Breast epithelium (tissue), 4 donors: ENCODE data around the gene LAMC1. TPM values are rescaled to one million over a fixed set of nuclear protein-coding genes. Genes with fewer than 3 reads are reported as not detected.

ENCODE experiments used
- DNase-seq, 2 donors: peaks; one replicate each; pipeline ENCODE4 v3.0.0-alpha.2; 2019; ENCODE audit warnings: low spot score in 2 of 2
- H3K27ac ChIP-seq, 2 donors: fragments of 200-600 bp; sonication (generic) in 1 of 2; one replicate each; pipeline ENCODE4 v1.5.1; 2016 to 2019; ENCODE audit warnings: mild to moderate bottlenecking in 1 of 2
- H3K27me3 ChIP-seq, 2 donors: fragments of 200-600 bp; sonication (generic) in 1 of 2; one replicate each; pipeline versions ENCODE4 v1.5.1 to v1.6.0; 2017 to 2019; ENCODE audit warnings: control low read depth in 1 of 2, mild to moderate bottlenecking in 1 of 2
- H3K36me3 ChIP-seq: fragments of 200-600 bp; one replicate; pipeline ENCODE4 v1.5.1; 2019
- H3K4me1 ChIP-seq, 2 donors: fragments of 200-600 bp; sonication (generic); one replicate each; pipeline ENCODE4 v1.5.1; 2016 to 2019; ENCODE audit warnings: control low read depth in 1 of 2
- H3K4me3 ChIP-seq, 3 donors: fragments of 200-600 bp; sonication (generic); 1 replicate in 2 of 3; 2 replicates in 1 of 3; pipeline ENCODE4 v1.5.1; 2016 to 2019; ENCODE audit warnings: mild to moderate bottlenecking in 3 of 3, moderate library complexity in 2 of 3
- H3K9me3 ChIP-seq, 2 donors: fragments of 200-600 bp; sonication (generic) in 1 of 2; one replicate each; pipeline ENCODE4 v1.5.1; 2016 to 2019; ENCODE audit warnings: control low read depth in 1 of 2
- POLR2A ChIP-seq: fragments of 450-650 bp; IDR thresholded peaks from one replicate; pipeline ENCODE4 v1.6.1; 2016; ENCODE audit warnings: antibody characterized with exemption, mild to moderate bottlenecking, moderate library complexity
- POLR2AphosphoS5 ChIP-seq, 3 donors: sonication (generic); formaldehyde crosslinking; IDR thresholded peaks; one replicate each; pipeline ENCODE4 v1.6.1; 2017; ENCODE audit warnings: antibody characterized with exemption in 3 of 3
- intact Hi-C: fragments of 100-400 bp; cut with DNase I; formaldehyde crosslinking; loops from one replicate; pipeline ENCODE4 v1.15.1; 2023; ENCODE audit warnings: low total_unique reads
- total RNA-seq, 3 donors: library from RNA; depleted of rRNA; stranded (reverse); fragments of >200 nt; gene quantifications; one replicate each; pipeline ENCODE4 v1.1.0, GENCODE V29; 2016
- TF ChIP-seq, protein P1 (sequence below), 3 donors: fragments of 450-650 bp; IDR thresholded peaks; one replicate each; pipeline ENCODE4 v1.5.1; 2016 to 2017; ENCODE audit warnings: antibody characterized with exemption in 3 of 3, mild to moderate bottlenecking in 3 of 3, moderate library complexity in 3 of 3

LAMC1 gene
- total RNA-seq, 3 donors from 2014 or later: 125 to 679 (median 249) TPM

DNA sequence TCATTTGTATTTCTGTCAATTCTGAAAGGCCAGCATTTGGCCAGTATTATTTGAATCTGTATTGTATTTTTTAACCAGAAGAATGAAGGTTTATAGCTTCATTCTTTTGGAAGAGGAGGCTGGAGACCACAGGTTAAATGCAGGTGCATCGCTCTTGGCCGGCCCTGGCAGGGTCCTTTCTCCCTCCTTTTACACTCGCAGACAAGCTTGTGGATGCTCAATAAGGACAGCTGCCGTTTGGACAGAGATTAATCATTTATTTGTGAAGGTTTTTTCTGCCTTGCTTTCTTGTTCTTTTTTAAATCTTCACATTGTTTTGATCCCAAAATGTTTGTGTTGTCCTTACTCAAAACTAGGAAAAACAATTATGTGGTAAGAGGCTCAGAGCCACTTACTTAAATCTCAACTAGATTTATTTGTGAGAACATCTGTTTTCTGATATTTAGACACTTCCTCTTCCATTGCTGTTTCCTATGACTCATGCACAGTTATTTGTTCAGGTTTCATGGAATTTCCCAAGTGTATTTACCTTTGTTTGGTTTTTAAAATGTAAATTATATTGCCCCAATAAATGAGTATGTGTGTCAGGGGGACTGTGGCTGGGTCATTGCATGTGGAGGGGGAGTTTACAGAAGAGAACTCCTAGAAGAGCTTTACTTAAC is 116.2 kb downstream of the LAMC1 start:
- no peaks in the 10 kb centered on the region for H3K36me3 ChIP-seq
- H3K4me1 ChIP-seq: peaks cover 0 to 8% of the 10 kb centered on the region in 2 donors
- H3K27me3 ChIP-seq: no peaks in the 10 kb centered on the region
- no peak overlapping the region for H3K4me3 ChIP-seq
- no peak for DNase-seq
- intact Hi-C loops: no loop called here
- peak overlapping the region; percentile 64 to 83 for H3K27ac ChIP-seq
- no peaks in the 10 kb centered on the region for H3K9me3 ChIP-seq
- TF ChIP-seq POLR2AphosphoS5 (IDR thresholded peaks at IDR 0.05) (peak in 1 of 3 donors; percentile 30), POLR2A (no peak)

- Histone ChIP-seq H3K9me3 (no peaks in the 10 kb centered on the region), H3K27ac (peak overlapping the region; percentile 2 to 51), H3K4me1 (peaks cover 0 to 8% of the 10 kb centered on the region in 2 donors), H3K27me3 (no peaks in the 10 kb centered on the region), H3K4me3 (no peak overlapping the region), H3K36me3 (no peaks in the 10 kb centered on the region)
- no peak for DNase-seq
- intact Hi-C loops: loop anchor here (10.0 kb wide), 1 partner anchor 584 kb away; no protein-coding TSS in a partner anchor
- TF ChIP-seq POLR2A (no peak), POLR2AphosphoS5 (IDR thresholded peaks at IDR 0.05) (no peak)
Observed at GRCh38 chr1:183140633-183141032, 117.4 kb downstream of the LAMC1 start.

- H3K36me3 ChIP-seq: no peaks in the 10 kb centered on the region
- TF ChIP-seq POLR2AphosphoS5 (IDR thresholded peaks at IDR 0.05): no peak
- no peak for TF ChIP-seq POLR2A
- TF ChIP-seq, protein P1, sequence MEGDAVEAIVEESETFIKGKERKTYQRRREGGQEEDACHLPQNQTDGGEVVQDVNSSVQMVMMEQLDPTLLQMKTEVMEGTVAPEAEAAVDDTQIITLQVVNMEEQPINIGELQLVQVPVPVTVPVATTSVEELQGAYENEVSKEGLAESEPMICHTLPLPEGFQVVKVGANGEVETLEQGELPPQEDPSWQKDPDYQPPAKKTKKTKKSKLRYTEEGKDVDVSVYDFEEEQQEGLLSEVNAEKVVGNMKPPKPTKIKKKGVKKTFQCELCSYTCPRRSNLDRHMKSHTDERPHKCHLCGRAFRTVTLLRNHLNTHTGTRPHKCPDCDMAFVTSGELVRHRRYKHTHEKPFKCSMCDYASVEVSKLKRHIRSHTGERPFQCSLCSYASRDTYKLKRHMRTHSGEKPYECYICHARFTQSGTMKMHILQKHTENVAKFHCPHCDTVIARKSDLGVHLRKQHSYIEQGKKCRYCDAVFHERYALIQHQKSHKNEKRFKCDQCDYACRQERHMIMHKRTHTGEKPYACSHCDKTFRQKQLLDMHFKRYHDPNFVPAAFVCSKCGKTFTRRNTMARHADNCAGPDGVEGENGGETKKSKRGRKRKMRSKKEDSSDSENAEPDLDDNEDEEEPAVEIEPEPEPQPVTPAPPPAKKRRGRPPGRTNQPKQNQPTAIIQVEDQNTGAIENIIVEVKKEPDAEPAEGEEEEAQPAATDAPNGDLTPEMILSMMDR (IDR thresholded peaks at IDR 0.05): no peak
- peaks cover 0 to 8% of the 10 kb centered on the region in 2 donors for H3K4me1 ChIP-seq
- no peak for DNase-seq
- H3K27me3 ChIP-seq: no peaks in the 10 kb centered on the region
- intact Hi-C loops: loop anchor here (10.0 kb wide), 1 partner anchor 583 kb away; no protein-coding TSS in a partner anchor
- peak overlapping the region in 1 of 2 donors; percentile 10 for H3K27ac ChIP-seq
- H3K4me3 ChIP-seq: no peak overlapping the region
- H3K9me3 ChIP-seq: no peaks in the 10 kb centered on the region
Observed at GRCh38 chr1:183142171-183142570, 119.0 kb downstream of the LAMC1 start.

GRCh38 chr1:183143576-183144315 is 120.5 kb downstream of the LAMC1 start:
- intact Hi-C loops: loop anchor here (10.0 kb wide), 1 partner anchor 581 kb away; no protein-coding TSS in a partner anchor
- H3K27ac ChIP-seq: no peak overlapping the region
- no peak for DNase-seq

DNA sequence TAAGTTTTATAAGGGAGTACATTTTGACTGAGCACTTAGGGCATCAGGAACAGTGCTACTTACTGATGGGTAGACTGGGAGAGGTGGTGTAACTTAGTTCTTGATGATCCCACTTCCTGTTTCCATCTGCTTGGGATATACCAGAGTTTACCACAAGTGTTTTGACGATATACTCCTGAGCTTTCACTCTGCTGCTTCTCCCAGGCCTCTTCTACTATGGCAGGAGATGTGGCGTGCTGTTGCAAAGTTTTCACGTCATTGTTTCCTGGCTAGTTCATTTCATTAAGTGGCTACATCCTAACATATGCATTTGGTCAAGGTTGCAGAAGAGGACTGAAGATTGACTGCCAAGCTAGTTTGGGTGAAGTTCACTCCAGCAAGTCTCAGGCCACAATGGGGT is 121.5 kb downstream of the LAMC1 start:
- H3K9me3 ChIP-seq: no peaks in the 10 kb centered on the region
- H3K27me3 ChIP-seq: no peaks in the 10 kb centered on the region
- H3K4me3 ChIP-seq: no peak overlapping the region
- no peak for DNase-seq
- no peaks in the 10 kb centered on the region for H3K4me1 ChIP-seq
- intact Hi-C loops: loop anchor here (10.0 kb wide), 1 partner anchor 580 kb away; no protein-coding TSS in a partner anchor
- H3K36me3 ChIP-seq: no peaks in the 10 kb centered on the region
- TF ChIP-seq, protein P1 (IDR thresholded peaks at IDR 0.05): no peak
- peak in 1 of 3 donors; percentile 9 for TF ChIP-seq POLR2AphosphoS5 (IDR thresholded peaks at IDR 0.05)
- H3K27ac ChIP-seq: peak overlapping the region in 1 of 2 donors; percentile 16

More at GRCh38 chr1:183143576-183144315, 120.5 kb downstream of the LAMC1 start:
- Histone ChIP-seq H3K4me3 (no peak overlapping the region), H3K9me3 (no peaks in the 10 kb centered on the region), H3K27me3 (no peaks in the 10 kb centered on the region), H3K36me3 (no peaks in the 10 kb centered on the region), H3K4me1 (peaks cover 0 to under 1% of the 10 kb centered on the region in 2 donors)
- TF ChIP-seq, protein P1 (IDR thresholded peaks at IDR 0.05): no peak
- TF ChIP-seq POLR2AphosphoS5 (IDR thresholded peaks at IDR 0.05) (no peak), POLR2A (no peak)
